SK-N-SH treated with all-trans-retinoic acid at 6 μM for 48 hours (cell line): ENCODE measurements around the gene FTSJ1.

Experiments
- ARNTL ChIP-seq: fragments of 450-650 bp; formaldehyde crosslinking; IDR thresholded peaks from 2 replicates; pipeline ENCODE4 v1.5.0; 2020; ENCODE audit warnings: low read depth, mild to moderate bottlenecking, moderate library complexity, borderline replicate concordance
- BACH2 ChIP-seq: fragments of 250-450 bp; sonication (Bioruptor Pico); IDR thresholded peaks from 2 replicates; pipeline ENCODE4 v1.9.0; 2021; ENCODE audit warnings: mild to moderate bottlenecking, borderline replicate concordance
- CREB5 ChIP-seq: fragments of 250-450 bp; sonication (Bioruptor Pico); IDR thresholded peaks from 2 replicates; pipeline ENCODE4 v1.5.1; 2020; ENCODE audit warnings: low read depth, mild to moderate bottlenecking, moderate library complexity
- CSRNP3 ChIP-seq: fragments of 250-450 bp; sonication (Bioruptor Pico); IDR thresholded peaks from 2 replicates; pipeline ENCODE4 v1.5.1; 2021; ENCODE audit warnings: mild to moderate bottlenecking, moderate library complexity
- ESRRG ChIP-seq: fragments of 250-450 bp; sonication (Bioruptor Pico); IDR thresholded peaks from 2 replicates; pipeline ENCODE4 v1.6.1; 2021; ENCODE audit warnings: mild to moderate bottlenecking
- ISL1 ChIP-seq: fragments of 250-450 bp; sonication (Bioruptor Pico); IDR thresholded peaks from 2 replicates; pipeline ENCODE4 v2.1.2; 2022; ENCODE audit warnings: mild to moderate bottlenecking, moderate library complexity
- PATZ1 ChIP-seq: fragments of 250-450 bp; sonication (Bioruptor Pico); IDR thresholded peaks from 2 replicates; pipeline ENCODE4 v1.8.0; 2020; ENCODE audit warnings: mild to moderate bottlenecking, moderate library complexity, borderline replicate concordance
- POU6F1 ChIP-seq: fragments of 250-450 bp; sonication (Bioruptor Pico); IDR thresholded peaks from 2 replicates; pipeline ENCODE4 v1.8.0; 2021; ENCODE audit warnings: low read depth, mild to moderate bottlenecking, moderate library complexity, borderline replicate concordance
- RARB ChIP-seq: fragments of 250-450 bp; sonication (Bioruptor Pico); IDR thresholded peaks from 2 replicates; pipeline ENCODE4 v1.8.0; 2021; ENCODE audit warnings: mild to moderate bottlenecking, moderate library complexity
- TOX ChIP-seq: fragments of 250-450 bp; sonication (Bioruptor Pico); IDR thresholded peaks from 2 replicates; pipeline ENCODE4 v1.8.0; 2021; ENCODE audit warnings: mild to moderate bottlenecking, moderate library complexity, borderline replicate concordance
- TSHZ2 ChIP-seq: fragments of 250-450 bp; sonication (Bioruptor Pico); IDR thresholded peaks from 2 replicates; pipeline ENCODE4 v1.5.0; 2020; ENCODE audit warnings: mild to moderate bottlenecking, moderate library complexity
- ZC3H10 ChIP-seq: fragments of 250-450 bp; sonication (Bioruptor Pico); IDR thresholded peaks from 2 replicates; pipeline ENCODE4 v1.5.1; 2021; ENCODE audit warnings: mild to moderate bottlenecking, moderate library complexity
- ZFP3 ChIP-seq: fragments of 250-450 bp; sonication (Bioruptor Pico); IDR thresholded peaks from 2 replicates; pipeline ENCODE4 v1.5.0; 2020; ENCODE audit warnings: mild to moderate bottlenecking, moderate library complexity
- ZNF565 ChIP-seq: fragments of 450-650 bp; formaldehyde crosslinking; conservative IDR thresholded peaks from 2 replicates; pipeline ENCODE4 v1.5.0; 2020; ENCODE audit warnings: low read depth, mild to moderate bottlenecking, moderate library complexity

- TF ChIP-seq RARB (CRISPR knock-in tag): no peak
- TF ChIP-seq PATZ1: no peak
- no peak for TF ChIP-seq TSHZ2 (CRISPR knock-in tag)
- no peak for TF ChIP-seq ZC3H10 (CRISPR knock-in tag)
- TF ChIP-seq ZFP3 (CRISPR knock-in tag): no peak
- TF ChIP-seq ZNF565 (CRISPR knock-in tag): no peak
- TF ChIP-seq CREB5 (CRISPR knock-in tag): no peak
- no peak for TF ChIP-seq ARNTL
- no peak for TF ChIP-seq CSRNP3 (CRISPR knock-in tag)
- TF ChIP-seq POU6F1 (CRISPR knock-in tag): no peak
- no peak for TF ChIP-seq BACH2
- TF ChIP-seq ISL1 (CRISPR knock-in tag): no peak
- no peak for TF ChIP-seq TOX (CRISPR knock-in tag)
- TF ChIP-seq ESRRG (CRISPR knock-in tag): no peak
Observed at GRCh38 chrX:48458711-48459110, 17.3 kb upstream of the FTSJ1 start.
